ENCODE results near the gene TYRP1. TPM values are rescaled to one million over a fixed set of nuclear protein-coding genes. Genes with fewer than 3 reads are reported as not detected.

The TYRP1 gene
- total RNA-seq, 4 donors from 2014 or later, result 0.84 to 10.3 (median 1.6) TPM

- Histone ChIP-seq H3K4me1 (no peaks in the 10 kb centered on the region), H3K27me3 (no peaks in the 10 kb centered on the region), H3K9me3 (no peaks in the 10 kb centered on the region), H3K36me3 (no peaks in the 10 kb centered on the region), H3K27ac (no peak overlapping the region), H3K4me3 (no peak overlapping the region)
- no peak for DNase-seq
- intact Hi-C loops (cut with DNase I; ENCODE audit: low total_unique reads) (no loop called here), in situ Hi-C loops (cut with MboI; ENCODE audit: low sequenced_read_pairs in 4 of 4) (no loop called here)
- no peak for ATAC-seq
- TF ChIP-seq POLR2A (IDR thresholded peaks at IDR 0.05) (no peak), CTCF (IDR thresholded peaks at IDR 0.05 in 4 of 5, conservative IDR thresholded peaks at IDR 0.05 in 1 of 5) (no peak)
Observed at GRCh38 chr9:12730198-12730597, 37.0 kb downstream of the TYRP1 start.

- TF ChIP-seq POLR2A (IDR thresholded peaks at IDR 0.05) (no peak), CTCF (IDR thresholded peaks at IDR 0.05 in 4 of 5, conservative IDR thresholded peaks at IDR 0.05 in 1 of 5) (no peak)
- H3K9me3 ChIP-seq, result no peaks in the 10 kb centered on the region
- no peak overlapping the region for H3K27ac ChIP-seq
- in situ Hi-C loops (cut with MboI; ENCODE audit: low sequenced_read_pairs in 4 of 4) (no loop called here), intact Hi-C loops (cut with DNase I; ENCODE audit: low total_unique reads) (no loop called here)
- H3K27me3 ChIP-seq, result no peaks in the 10 kb centered on the region
- DNase-seq (no peak), ATAC-seq (no peak)
- H3K4me3 ChIP-seq, result no peak overlapping the region
- H3K36me3 ChIP-seq, result no peaks in the 10 kb centered on the region
- H3K4me1 ChIP-seq, result no peaks in the 10 kb centered on the region
Observed at GRCh38 chr9:12730927-12731326, 37.7 kb downstream of the TYRP1 start.

GRCh38 chr9:12732971-12733370, 39.8 kb downstream of the TYRP1 start:
- intact Hi-C loops (cut with DNase I; ENCODE audit: low total_unique reads), result no loop called here

GRCh38 chr9:12735665-12736064, 42.5 kb downstream of the TYRP1 start:
- H3K4me3 ChIP-seq, result no peak overlapping the region
- DNase-seq (no peak), ATAC-seq (no peak)
- H3K27ac ChIP-seq, result no peak overlapping the region
- in situ Hi-C loops (cut with MboI; ENCODE audit: low sequenced_read_pairs in 4 of 4) (no loop called here), intact Hi-C loops (cut with DNase I; ENCODE audit: low total_unique reads) (no loop called here)
- no peaks in the 10 kb centered on the region for H3K27me3 ChIP-seq
- TF ChIP-seq POLR2A (IDR thresholded peaks at IDR 0.05) (no peak), CTCF (IDR thresholded peaks at IDR 0.05 in 4 of 5, conservative IDR thresholded peaks at IDR 0.05 in 1 of 5) (no peak)
- no peaks in the 10 kb centered on the region for H3K36me3 ChIP-seq
- H3K9me3 ChIP-seq, result no peaks in the 10 kb centered on the region
- no peaks in the 10 kb centered on the region for H3K4me1 ChIP-seq

More at GRCh38 chr9:12732971-12733370, 39.8 kb downstream of the TYRP1 start:
- Histone ChIP-seq H3K4me3 (no peak overlapping the region), H3K9me3 (no peaks in the 10 kb centered on the region), H3K27me3 (no peaks in the 10 kb centered on the region), H3K36me3 (no peaks in the 10 kb centered on the region), H3K27ac (no peak overlapping the region), H3K4me1 (no peaks in the 10 kb centered on the region)
- ATAC-seq (no peak), DNase-seq (no peak)
- no peak for TF ChIP-seq POLR2A (IDR thresholded peaks at IDR 0.05)
- no peak for TF ChIP-seq CTCF (IDR thresholded peaks at IDR 0.05 in 4 of 5, conservative IDR thresholded peaks at IDR 0.05 in 1 of 5)
- in situ Hi-C loops (cut with MboI; ENCODE audit: low sequenced_read_pairs in 4 of 4), result no loop called here

GRCh38 chr9:12737871-12738270, 44.7 kb downstream of the TYRP1 start:
- intact Hi-C loops (cut with DNase I; ENCODE audit: low total_unique reads), result no loop called here
- in situ Hi-C loops (cut with MboI; ENCODE audit: low sequenced_read_pairs in 4 of 4), result no loop called here
- Histone ChIP-seq H3K4me1 (no peaks in the 10 kb centered on the region), H3K9me3 (no peaks in the 10 kb centered on the region), H3K36me3 (no peaks in the 10 kb centered on the region), H3K27me3 (no peaks in the 10 kb centered on the region), H3K27ac (no peak overlapping the region), H3K4me3 (no peak overlapping the region)
- ATAC-seq, result no peak
- no peak for TF ChIP-seq POLR2A (IDR thresholded peaks at IDR 0.05)
- no peak for TF ChIP-seq CTCF (IDR thresholded peaks at IDR 0.05 in 4 of 5, conservative IDR thresholded peaks at IDR 0.05 in 1 of 5)
- no peak for DNase-seq
